ENCODE measurements around the gene ZNF784. TPM values are rescaled to one million over a fixed set of nuclear protein-coding genes. Genes with fewer than 3 reads are reported as not detected.

The ZNF784 gene
- total and polyA plus RNA-seq, 2 of the 8 experiments (the other 6 are each of a cell fraction or from before 2014, with no cell fraction given), result 6.5 to 8.0 TPM

- H3K18ac ChIP-seq (ENCODE audit: extremely low read depth, low read length), result peak overlapping the region; percentile 36; the same call in 1 of the 2 replicates
- no peak overlapping the region for H2AFZ ChIP-seq (ENCODE audit: low read length)
- H3K23ac ChIP-seq (ENCODE audit: insufficient read length), result no peak overlapping the region
- H2BK15ac ChIP-seq (ENCODE audit: low read length), result no peak overlapping the region
- H2BK120ac ChIP-seq (replicated peaks; ENCODE audit: low read depth, low read length), result no peak overlapping the region
- DNase-seq (ENCODE audit: low read depth in 1 of 2, low spot score in 2 of 2), result peak; percentile 94 to 98
- no peak overlapping the region for H2AK5ac ChIP-seq (ENCODE audit: low read depth, low read length)
- H4K91ac ChIP-seq (replicated peaks; ENCODE audit: insufficient read length, low read length), result peak overlapping the region; percentile 80
- H3K4me1 ChIP-seq (replicated peaks in 1 of 4; ENCODE audit: control insufficient read depth in 3 of 4, insufficient read depth in 4 of 4, low read length in 3 of 4), result peaks cover 0 to 14% (median 10%) of the 10 kb centered on the region in 4 experiments; a peak in 6 of 7 replicates
- H3K27me3 ChIP-seq (replicated peaks in 1 of 4; ENCODE audit: control insufficient read depth in 3 of 4, extremely low read depth in 1 of 4, insufficient read depth in 3 of 4, low read length in 3 of 4), result no peaks in the 10 kb centered on the region
- H3K36me3 ChIP-seq (ENCODE audit: control insufficient read depth in 2 of 4, insufficient read depth in 4 of 4, low read length in 3 of 4), result peaks cover 0 to 3% (median 0%) of the 10 kb centered on the region in 4 experiments; a peak in 1 of 8 replicates
- H3K27ac ChIP-seq (ENCODE audit: low read depth, low read length), result peak overlapping the region; percentile 64; the same call in 1 of the 2 replicates
- peak overlapping the region; percentile 2; the same call in 1 of the 2 replicates for H2BK5ac ChIP-seq (ENCODE audit: low read depth, low read length)
- H3K79me1 ChIP-seq (ENCODE audit: low read depth, low read length), result peaks cover 7% of the 10 kb centered on the region
- H3K9me3 ChIP-seq (ENCODE audit: insufficient read depth in 2 of 2, low read depth in 1 of 2, low read length in 1 of 2), result no peaks in the 10 kb centered on the region
- H3K4me2 ChIP-seq (ENCODE audit: insufficient read depth in 1 of 2, low read depth in 2 of 2, low read length in 2 of 2), result peak overlapping the region; percentile 61 to 81
- peak overlapping the region in 2 of 4 experiments; percentile 45 to 57; a peak in 4 of 7 replicates for H3K9ac ChIP-seq (replicated peaks in 1 of 4; ENCODE audit: extremely low read depth in 1 of 4, low read depth in 3 of 4, low read length in 3 of 4)
- no peak overlapping the region for H3K14ac ChIP-seq (ENCODE audit: insufficient read length)
- peaks cover 16% of the 10 kb centered on the region for H3K23me2 ChIP-seq (ENCODE audit: low read depth, low read length)
- peak overlapping the region; percentile 54 for H3K56ac ChIP-seq (replicated peaks; ENCODE audit: insufficient read length, low read depth, low read length)
- FAIRE-seq, result no peak
- H2BK12ac ChIP-seq (ENCODE audit: low read depth, low read length), result no peak overlapping the region
- ChIA-PET POLR2A (ENCODE audit: partially characterized antibody) (interaction anchor here (0.6 to 3.6 kb wide), 23 partner anchors 12 to 560 kb away, joined by 3 to 25 read pairs (median 4); partner anchors contain the start of genes CCDC106, HSPBP1, NAT14 and SSC5D), CTCF (ENCODE audit: partially characterized antibody) (interaction anchor here (0.9 to 2.3 kb wide), 17 partner anchors 8 to 446 kb away, joined by 3 to 22 read pairs (median 7); partner anchors contain the start of gene ZNF784)
- H3K4me3 ChIP-seq (ENCODE audit: extremely low read depth in 1 of 4, insufficient read depth in 2 of 4, low read depth in 3 of 4, low read length in 4 of 4), result peak overlapping the region; percentile 54 to 93 (median 68)
- H4K8ac ChIP-seq (ENCODE audit: extremely low read depth, insufficient read depth, low read length), result no peak overlapping the region; the same call in 1 of the 2 replicates
- H4K20me1 ChIP-seq (replicated peaks in 1 of 2; ENCODE audit: control insufficient read depth in 1 of 2, insufficient read depth in 2 of 2, low read length in 2 of 2), result peaks cover 2 to 16% of the 10 kb centered on the region in 2 experiments
- H2BK20ac ChIP-seq (ENCODE audit: low read length), result no peak overlapping the region
- H3K4ac ChIP-seq (replicated peaks; ENCODE audit: insufficient read length, low read depth, low read length), result no peak overlapping the region
- peak overlapping the region; percentile 55 for H4K5ac ChIP-seq (ENCODE audit: insufficient read length, low read depth, low read length)
- 0% methylated on average over 12 of the region's 43 CpGs; no CpG with 5 or more reads in 1 of the 2 experiments for WGBS, 2 experiments (ENCODE audit: extremely low coverage in 1 of 2, insufficient coverage in 1 of 2, insufficient read length in 1 of 2, insufficient replicate concordance in 2 of 2, low coverage in 1 of 2, low lambda C conversion rate in 2 of 2, missing lambda C conversion rate in 1 of 2)
- peaks cover 0 to 10% of the 10 kb centered on the region in 2 experiments; a peak in 2 of 4 replicates for H3K79me2 ChIP-seq (ENCODE audit: control insufficient read depth in 1 of 2, insufficient read depth in 2 of 2, low read length in 2 of 2)
- TF ChIP-seq CTBP2 (IDR thresholded peaks at IDR 0.05; ENCODE audit: borderline replicate concordance, insufficient read depth, insufficient read length, low read length), result no peak
- no peak for TF ChIP-seq RAD21 (IDR thresholded peaks at IDR 0.05 in 1 of 2, conservative IDR thresholded peaks at IDR 0.05 in 1 of 2; ENCODE audit: low read depth in 2 of 2, low read length in 2 of 2)
- TF ChIP-seq MAX (IDR thresholded peaks at IDR 0.05), result peak; percentile 78
- no peak for TF ChIP-seq CBX8 (IDR thresholded peaks at IDR 0.05; ENCODE audit: borderline replicate concordance, low read depth, low read length)
- peak; percentile 82; the same call in 1 of the 2 replicates for TF ChIP-seq GABPA (IDR thresholded peaks at IDR 0.05; ENCODE audit: borderline replicate concordance, insufficient read depth, low read length)
- peak; percentile 52 for TF ChIP-seq TAF1 (IDR thresholded peaks at IDR 0.05; ENCODE audit: low read depth, low read length)
- TF ChIP-seq BACH1 (IDR thresholded peaks at IDR 0.05; ENCODE audit: low read length), result no peak
- no peak for TF ChIP-seq ASH2L (IDR thresholded peaks at IDR 0.05; ENCODE audit: low read length)
- TF ChIP-seq TCF12 (IDR thresholded peaks at IDR 0.05; ENCODE audit: low read depth, low read length), result no peak
- no peak for TF ChIP-seq SAP30 (IDR thresholded peaks at IDR 0.05; ENCODE audit: insufficient read depth, insufficient replicate concordance, low read length)
- TF ChIP-seq TBP (IDR thresholded peaks at IDR 0.05; ENCODE audit: low read depth, low read length), result peak; percentile 43
Observed at GRCh38 chr19:55605207-55605636, 19.1 kb downstream of the ZNF784 start.
